HG03060 (cell line): Measurements from ENCODE around the gene SLC16A1.
"Not testable (repeated sequence)": the region's sequence is repeated elsewhere in the genome, so short reads cannot be mapped to it uniquely, and the experiment has no call there.

ENCODE experiments used
- ATAC-seq: cut with Tn5 transposase; IDR thresholded peaks from one replicate; pipeline ENCODE4 v1.9.1; 2021; ENCODE audit warnings: low read depth, moderate number of reproducible peaks; ENCODE audit not compliant: unreplicated experiment

Gene SLC16A1, protein sequence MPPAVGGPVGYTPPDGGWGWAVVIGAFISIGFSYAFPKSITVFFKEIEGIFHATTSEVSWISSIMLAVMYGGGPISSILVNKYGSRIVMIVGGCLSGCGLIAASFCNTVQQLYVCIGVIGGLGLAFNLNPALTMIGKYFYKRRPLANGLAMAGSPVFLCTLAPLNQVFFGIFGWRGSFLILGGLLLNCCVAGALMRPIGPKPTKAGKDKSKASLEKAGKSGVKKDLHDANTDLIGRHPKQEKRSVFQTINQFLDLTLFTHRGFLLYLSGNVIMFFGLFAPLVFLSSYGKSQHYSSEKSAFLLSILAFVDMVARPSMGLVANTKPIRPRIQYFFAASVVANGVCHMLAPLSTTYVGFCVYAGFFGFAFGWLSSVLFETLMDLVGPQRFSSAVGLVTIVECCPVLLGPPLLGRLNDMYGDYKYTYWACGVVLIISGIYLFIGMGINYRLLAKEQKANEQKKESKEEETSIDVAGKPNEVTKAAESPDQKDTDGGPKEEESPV

DNA sequence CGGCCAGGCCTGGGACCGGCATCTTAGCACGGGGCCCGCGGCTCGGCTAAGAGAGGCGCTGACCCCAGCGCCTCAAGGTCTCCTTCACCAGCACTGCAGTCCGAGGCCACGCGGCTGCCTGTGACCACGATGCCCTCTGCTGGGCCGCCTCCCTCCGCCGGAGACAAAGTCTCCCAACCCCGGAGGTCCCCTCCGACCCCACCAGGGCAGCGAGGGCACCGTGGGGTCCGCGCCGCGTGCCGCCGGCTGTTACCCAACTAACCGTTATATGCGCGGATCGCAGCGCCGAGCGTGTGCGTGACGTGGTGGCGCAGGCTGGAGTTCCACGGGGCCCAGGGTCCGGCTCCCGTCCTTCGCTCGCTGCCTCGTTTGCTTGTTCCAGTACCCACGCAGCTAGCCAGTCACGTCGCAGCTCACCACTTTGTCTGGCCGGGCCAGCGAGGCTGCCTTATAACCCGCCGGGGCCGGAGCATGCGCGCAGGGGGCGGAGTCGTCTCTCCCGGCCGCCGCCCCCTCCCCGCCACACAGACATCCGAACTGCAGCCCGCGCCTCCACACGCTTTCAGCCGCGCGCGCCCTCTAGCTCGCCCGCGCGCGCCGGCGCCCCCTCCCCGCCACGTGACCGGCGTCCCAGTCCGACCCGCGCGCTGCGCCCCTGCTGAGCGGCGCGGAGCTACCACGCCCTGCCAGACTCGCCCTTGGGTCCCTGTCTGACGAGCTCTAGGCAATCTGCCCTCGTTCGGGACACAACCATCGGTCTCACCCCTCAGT, at the start of gene SLC16A1:
Gene SLC16A1 (minus strand): TSS at position 424 of the 771 bp plus-strand sequence. CDS start 26,888 bp downstream, outside the sequence.
- peak; percentile 31 for ATAC-seq

DNA sequence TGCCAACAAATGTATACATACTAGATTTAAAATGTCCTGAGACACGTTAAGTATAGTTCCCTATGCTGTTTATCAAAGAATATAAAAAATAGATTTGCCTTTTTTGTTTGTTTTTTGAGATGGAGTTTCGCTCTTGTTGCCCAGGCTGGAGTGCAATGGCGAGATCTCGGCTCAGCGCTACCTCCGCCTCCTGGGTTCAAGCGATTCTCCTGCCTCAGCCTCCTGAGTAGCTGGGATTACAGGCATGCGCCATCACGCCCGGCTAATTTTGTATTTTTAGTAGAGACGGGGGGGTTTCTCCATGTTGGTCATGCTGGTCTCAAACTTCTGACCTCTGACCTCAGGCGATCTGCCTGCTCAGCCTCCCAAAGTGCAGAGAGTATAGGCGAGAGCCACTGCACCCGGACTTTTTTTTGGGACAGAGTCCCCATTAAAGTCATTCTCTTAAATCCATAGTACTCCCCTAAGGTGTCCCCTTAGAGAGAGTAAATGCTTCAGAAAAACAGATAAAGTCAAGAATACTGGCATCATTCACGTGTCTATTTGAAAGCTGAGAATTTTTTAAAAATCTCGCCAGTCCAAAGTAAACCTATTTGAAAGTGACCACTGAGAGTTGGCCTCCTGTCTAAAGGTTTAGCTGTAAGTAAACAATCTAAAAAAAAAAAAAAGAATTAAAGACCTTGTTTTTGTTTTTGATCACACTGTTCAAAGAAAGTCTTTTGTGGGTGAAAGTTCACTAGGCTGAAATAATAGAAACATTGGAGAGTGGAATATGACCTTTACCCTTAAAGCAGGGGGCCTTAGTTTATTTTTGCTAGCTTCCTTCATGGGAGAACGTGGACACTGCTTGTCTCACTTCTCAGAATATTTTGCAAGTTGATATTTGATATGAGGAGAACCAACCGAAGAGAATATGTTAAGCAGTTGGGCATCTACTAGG, 48.0 kb upstream of the SLC16A1 start:
- ATAC-seq, result no peak

DNA sequence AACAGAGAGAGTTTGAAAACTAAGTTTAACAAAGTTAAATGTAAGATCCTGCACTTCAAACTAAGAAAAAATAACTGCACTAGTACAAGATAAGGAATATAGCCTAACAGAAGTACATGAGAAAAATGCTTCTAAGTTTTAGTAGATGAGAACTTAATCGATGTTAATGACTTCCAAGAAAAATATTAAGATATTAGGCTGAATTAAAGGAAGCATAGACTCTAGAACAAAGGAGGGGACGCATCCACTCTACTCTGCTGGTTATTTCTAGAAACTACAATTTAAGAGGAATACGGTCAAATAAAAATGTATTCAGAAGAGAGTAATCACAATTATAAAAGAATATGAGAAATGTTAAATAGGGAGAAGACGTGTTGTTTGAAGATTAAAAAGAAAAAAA, 46.3 kb upstream of the SLC16A1 start:
- ATAC-seq, result no peak

DNA sequence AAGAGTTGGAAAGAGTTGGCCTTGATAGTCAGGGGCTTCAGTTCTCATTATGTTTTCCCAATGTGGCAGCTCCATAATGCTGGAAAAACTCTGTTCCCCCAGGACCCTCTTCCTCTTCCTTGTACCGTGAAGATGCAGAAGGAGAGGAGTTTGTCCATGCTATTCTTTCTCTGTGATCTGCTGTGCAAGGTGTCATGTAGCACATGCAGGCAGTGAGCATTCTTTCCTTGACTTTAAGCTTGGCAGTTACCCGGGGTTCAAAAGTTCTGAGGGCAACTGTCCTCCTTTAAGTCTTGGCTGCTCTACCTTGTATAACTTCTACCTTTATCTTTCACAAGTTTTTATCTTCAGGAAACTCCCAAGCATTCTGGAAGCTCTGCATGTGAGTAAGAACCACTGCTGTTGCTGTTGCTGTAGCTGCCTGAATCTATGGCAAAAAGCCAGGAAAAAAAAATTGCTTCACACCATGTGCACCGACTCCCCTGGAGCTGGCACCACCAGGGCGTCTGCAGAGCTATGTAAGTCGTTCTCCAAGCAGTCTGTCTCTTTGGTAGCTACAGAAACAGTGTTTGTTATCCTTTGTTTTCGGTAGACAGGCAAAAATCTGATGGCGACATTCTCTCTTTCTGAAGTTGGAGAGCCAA, 42.7 kb upstream of the SLC16A1 start:
- no peak for ATAC-seq

DNA sequence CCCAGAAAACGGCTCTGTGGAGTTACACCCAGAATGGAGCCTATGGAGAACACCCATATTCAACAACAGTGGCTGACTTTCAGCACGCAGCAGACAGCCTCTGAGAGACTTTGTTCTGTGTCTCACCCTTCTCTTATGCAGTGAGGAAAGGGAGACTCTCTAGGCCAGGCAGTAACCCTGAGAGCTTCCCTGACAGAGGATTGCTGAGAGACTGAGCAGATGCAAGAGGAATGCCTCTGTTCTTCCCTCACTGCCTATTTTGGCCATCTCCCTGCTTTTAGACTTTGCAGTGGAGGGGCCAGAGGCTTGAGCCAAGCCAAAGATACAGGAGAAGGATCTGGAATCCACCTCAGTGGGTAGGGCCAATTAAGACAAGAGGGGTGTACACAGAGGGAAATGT, 41.8 kb upstream of the SLC16A1 start:
- no peak for ATAC-seq

DNA sequence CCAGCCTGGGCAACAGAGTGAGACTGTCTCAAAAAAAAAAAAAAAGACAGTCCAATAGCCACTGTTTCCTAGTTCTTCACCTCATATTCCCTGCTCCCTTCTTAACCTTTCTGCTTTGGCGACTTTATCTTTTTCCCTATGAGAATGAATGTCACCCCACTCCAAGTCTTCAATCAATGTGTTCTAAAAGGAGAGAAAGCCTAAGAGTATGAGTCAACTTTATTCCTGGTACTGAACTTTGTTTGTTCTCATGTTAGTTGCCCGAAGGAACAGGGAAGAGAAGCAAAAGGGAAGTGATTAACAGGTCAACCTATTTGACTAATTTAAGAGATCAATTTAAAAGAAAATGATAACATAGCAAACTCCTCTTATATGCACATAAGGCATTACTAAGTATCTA, 39.9 kb upstream of the SLC16A1 start:
- ATAC-seq, result no peak

DNA sequence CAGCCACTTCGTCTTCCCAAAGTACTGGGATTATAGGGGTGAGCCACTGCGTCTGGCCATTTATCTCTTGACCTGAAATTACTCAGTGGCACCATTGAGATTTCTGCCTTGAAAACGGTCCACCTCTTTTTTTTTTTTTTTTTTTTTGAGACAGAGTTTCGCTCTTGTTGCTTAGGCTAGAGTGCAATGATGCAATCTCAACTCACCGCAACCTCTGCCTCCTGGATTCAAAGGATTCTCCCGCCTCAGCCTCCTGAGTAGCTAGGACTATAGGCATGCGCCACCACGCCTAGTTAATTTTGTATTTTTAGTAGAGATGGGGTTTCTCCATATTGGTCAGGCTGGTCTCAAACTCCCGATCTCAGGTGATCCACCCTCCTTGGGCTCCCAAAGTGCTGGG, 39.0 kb upstream of the SLC16A1 start:
- not testable (repeated sequence) for ATAC-seq

DNA sequence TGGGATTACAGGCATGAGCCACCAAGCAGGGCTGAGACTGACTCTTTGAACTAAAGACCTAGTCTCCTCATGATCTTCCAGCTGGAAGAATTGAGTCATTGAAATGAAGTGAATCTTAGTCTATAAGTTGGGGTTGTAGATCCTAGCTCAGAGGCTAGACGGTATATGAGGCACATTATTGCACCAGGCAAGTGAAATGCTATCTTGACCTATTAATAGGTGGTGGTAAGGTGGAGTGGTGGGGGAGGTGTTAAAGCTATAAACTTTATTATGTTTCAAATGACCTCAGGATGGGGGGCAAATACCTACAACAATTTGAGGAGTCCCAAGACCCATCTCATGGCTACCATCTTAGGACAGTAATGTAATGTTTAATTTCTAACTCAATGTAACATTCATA, 36.8 kb upstream of the SLC16A1 start:
- no peak for ATAC-seq

DNA sequence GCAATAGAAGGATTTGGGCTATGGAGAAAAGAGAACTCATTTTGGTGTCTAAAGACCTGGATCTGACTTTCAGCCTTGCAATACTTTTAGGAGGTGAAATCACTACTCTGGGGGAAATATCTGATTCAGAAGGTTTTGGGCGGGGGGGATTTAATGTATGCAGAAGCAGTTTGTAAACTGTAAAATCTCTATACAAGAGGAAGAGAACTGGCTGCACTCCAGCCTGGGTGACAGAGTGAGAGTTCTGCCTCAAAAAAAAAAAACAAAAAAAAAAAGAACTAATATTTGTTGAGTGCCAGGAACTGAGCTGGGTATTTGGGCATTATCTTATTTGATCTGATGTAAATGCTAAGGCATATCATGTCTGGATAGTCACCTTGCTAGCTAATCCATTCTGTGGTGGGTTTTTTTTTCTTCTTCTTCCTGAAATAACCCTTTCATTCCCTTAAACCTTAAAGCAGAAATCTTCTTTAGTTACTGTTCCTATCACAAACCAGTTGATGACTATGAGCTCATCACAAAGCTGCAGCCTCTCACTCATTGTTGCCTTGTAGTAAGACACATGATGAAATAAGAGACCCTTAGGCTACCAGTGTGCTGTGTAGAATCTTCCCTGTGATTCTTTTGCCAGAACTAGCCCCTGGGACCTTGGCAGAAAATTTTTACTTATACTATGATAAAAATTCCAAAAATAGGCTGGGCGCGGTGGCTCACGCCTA, 35.6 kb upstream of the SLC16A1 start:
- no peak for ATAC-seq

DNA sequence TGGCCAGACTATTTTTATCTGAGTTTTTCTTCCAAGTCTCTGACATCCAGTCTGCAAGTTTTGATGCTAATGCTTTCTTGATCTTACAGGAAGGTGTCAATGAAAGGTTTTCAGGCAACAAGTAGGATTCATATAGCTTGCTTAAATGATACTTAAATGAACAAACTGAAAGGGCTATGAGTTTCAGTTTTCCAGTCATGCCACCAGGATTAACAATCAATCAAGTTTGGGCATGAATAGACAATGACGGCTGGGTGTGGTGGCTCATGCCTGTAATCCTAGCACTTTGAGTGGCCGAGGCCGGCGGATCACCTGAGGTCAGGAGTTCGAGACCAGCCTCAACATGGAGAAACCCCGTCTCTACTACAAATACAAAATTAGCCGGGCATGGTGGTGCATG, 34.3 kb upstream of the SLC16A1 start:
- ATAC-seq, result no peak

DNA sequence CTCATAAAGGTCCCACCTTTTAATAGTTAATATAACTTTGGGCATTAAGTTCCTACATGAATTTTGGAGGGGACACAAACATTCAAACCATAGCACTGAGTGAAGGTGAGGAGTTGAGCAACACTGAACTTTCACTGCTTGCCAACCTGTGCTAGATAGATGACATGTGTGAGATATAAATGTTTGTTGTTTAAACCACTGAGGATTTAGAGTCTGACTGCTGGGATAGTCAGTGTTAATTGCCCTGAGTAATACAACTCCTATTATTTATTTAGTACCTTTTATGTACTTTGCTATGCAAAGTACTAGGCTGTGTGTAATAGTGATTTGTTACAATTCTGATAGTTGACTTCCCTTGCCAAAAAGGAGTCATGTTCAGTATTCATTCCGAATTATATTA, 32.4 kb upstream of the SLC16A1 start:
- ATAC-seq, result no peak

DNA sequence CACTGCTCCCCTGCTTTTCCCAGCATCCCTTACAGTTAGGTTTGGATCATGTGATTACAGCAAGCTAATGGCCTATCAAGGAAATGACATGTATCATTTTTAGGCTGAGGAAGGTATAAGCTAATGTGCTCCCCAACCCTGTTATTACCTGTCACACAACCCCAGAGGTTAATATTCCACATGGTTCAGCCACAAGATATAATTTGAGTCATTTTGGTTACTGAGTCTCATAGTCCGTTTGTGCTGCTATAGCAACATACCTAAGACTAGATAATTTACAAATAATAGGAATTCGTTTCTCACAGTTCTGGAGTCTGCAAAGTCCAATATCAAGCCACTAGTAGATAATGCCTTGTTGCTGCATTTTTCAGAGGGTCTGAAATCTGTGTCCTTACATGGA, 29.1 kb upstream of the SLC16A1 start:
- ATAC-seq, result no peak

DNA sequence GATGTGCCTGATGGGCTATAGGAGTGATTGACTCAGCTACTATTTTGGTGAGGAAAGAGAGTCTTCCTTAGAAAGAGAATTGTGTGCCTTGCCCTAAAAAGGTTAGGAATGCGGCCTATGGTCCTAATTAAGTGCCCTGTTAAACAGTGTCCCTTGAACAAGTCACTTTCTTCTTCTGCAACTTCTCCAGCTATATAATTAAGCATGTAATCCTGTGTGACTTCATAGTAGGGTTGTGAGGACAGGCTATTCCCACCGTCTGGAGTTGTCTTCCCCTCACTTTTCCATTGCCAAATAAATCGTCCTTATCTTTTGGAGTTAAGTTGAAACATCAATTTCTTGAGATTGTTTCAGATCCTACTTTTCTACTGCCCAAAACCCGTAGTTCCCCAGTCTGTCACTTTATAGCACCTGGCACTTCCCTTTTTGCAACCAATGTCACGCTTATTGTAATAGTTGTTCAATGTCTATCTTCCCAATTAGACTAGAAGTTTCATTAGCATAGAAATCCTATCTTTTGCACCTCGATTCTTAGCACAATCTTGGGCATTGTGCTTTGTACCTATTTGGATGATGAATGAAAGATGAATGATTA, 27.6 kb upstream of the SLC16A1 start:
- ATAC-seq, result no peak

DNA sequence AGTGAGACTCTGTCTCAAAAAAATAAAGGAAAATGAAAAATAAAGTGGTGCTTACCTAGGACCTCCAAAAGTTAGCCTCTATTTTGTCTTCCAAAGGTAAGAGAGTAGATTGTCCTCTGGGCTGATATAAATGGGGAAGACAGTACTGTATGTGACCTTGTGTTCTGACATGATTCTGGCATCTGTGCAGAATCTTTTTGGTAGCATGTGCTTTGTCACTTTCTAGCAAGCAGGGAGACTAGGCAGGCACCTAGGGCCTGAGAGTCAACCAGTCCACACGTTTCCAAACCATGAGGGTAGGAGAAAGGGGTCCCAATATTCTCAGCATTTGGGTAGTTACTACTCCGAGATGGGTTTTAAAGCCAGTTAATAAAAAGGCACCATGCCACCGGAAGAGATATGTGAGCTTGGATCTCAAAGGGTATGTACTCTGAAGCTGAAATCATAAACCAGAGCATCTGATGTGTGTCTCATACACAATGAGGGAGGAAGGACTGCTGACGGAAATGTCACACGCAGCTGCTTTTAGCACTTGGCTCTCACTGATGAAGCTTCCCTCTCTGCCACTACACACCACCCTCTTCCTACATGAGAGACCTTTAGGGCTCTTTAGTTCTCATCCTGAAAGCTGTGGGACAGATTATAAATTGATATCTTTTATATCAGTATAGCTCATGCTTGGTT, 27.0 kb upstream of the SLC16A1 start:
- no peak for ATAC-seq

DNA sequence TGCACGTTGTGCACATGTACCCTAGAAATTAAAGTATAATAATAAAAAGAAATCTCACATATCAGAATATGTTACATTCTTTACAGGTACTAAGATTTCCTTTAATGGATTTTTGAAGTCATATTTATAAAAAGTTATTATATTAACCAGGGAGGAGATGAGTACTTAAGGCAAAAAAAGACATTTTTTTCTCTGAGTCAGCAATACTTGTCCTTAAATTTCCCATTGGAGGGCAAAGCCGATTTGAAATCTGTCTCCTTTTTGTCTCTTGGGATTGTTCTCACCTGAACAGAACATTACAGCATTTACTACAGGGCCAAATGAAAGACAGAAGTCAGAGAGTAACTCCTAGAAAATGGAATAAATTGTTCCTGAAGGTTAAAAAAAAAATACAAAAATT, 26.3 kb upstream of the SLC16A1 start:
- no peak for ATAC-seq

DNA sequence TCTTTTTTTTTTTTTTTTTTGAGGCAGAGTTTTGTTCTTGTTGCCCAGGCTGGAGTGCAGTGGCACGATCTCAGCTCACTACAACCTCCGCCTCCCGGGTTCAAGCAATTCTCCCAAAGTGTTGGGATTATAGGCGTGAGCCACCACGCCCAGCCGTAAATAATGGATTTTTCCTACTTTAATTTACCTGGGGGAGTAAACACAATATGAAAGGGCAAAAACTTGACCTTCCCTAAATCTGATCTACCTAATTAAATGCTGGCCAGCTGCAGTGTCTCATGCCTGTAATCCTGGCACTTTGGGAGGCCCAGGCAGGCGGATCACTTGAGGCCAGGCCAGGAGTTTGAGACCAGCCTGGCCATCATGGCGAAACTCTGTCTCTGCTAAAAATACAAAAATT, 25.8 kb upstream of the SLC16A1 start:
- ATAC-seq, result not testable (repeated sequence)

DNA sequence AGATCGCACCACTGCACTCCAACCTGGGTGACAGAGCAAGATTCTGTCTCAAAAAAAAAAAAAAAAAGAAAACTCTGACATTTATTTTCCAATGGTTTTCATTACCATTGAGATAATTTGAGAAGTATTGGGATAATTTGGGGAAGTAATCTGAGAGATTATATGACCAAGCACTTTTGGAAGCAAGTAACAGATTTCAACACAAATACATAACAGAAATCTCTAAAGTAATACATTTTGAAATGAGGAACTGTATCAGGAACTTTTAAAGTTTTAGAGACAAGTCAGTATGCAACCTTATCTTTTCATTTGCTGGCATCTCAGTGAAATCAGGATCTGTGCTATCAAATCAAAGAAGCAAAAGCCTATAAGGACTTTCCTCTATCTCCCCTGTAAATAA, 25.4 kb upstream of the SLC16A1 start:
- ATAC-seq, result no peak

DNA sequence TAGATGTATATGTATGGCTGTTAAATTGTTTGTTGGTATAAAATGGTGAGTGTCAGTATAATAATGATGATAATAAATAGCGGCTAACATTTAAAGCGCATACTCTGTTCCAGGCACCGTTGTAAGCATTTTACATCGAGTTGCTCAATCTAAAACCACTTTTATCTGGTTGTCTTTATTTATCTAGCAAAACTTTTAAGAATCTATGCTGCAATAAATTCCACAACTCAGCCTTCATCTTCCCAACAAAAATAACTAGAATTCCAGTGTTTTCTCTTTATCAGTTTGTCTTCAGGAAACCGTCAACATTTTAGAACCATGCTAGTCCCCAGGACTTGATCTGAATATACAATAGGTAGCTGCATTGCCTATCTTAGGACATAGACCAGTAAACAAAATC, 19.3 kb upstream of the SLC16A1 start:
- ATAC-seq, result no peak

DNA sequence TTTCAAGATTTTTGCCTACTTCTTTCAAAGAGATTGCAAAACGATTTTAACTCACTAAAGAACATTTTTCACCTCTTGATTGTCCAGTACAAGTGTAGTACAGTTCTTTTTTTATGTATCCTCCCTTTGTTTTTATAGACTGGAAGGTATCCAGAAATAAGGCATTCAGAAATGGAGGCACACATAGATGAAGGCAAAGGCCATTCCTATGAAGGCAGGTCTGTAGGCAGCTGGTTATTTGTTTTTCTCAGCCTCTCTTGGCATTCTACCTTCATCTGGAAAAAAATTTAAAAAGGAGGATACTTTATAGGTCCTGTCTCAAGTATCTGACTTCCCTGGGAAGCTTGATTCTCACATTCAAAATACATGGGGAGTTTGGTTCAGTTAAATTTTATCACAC, 18.6 kb upstream of the SLC16A1 start:
- ATAC-seq, result no peak
